Large intestine (tissue), 3 donors: ENCODE measurements around the gene CCN2. TPM values are rescaled to one million over a fixed set of nuclear protein-coding genes. Genes with fewer than 3 reads are reported as not detected.

Source experiments
- DNase-seq, 2 donors: peaks; one replicate each; pipeline versions ENCODE4 v3.0.0 to v3.0.0-alpha.2; 2013
- H3K27ac ChIP-seq: one replicate; pipeline ENCODE4 v1.5.1; 2013; ENCODE audit warnings: low read length
- H3K27me3 ChIP-seq: 2 replicates; pipeline ENCODE4 v1.6.1; 2013; ENCODE audit warnings: low read length; ENCODE audit not compliant: control insufficient read depth, insufficient read depth
- H3K36me3 ChIP-seq: 2 replicates; pipeline ENCODE4 v1.6.1; 2013; ENCODE audit warnings: low read length; ENCODE audit not compliant: control insufficient read depth, insufficient read depth
- H3K4me1 ChIP-seq: one replicate; pipeline ENCODE4 v1.6.1; 2013; ENCODE audit warnings: low read length; ENCODE audit not compliant: control insufficient read depth, insufficient read depth
- H3K4me3 ChIP-seq: one replicate; pipeline ENCODE4 v1.5.1; 2013; ENCODE audit warnings: low read length
- H3K9me3 ChIP-seq: one replicate; pipeline ENCODE4 v1.6.1; 2013; ENCODE audit warnings: mild to moderate bottlenecking, low read depth, low read length, moderate library complexity; ENCODE audit not compliant: control insufficient read depth
- WGBS: methylation state at CpG from one replicate; pipeline ENCODE4 v1.1.5; 2013; ENCODE audit warnings: low lambda C conversion rate; ENCODE audit not compliant: insufficient coverage; 5-methylcytosine and 5-hydroxymethylcytosine counted together
- polyA plus RNA-seq: library from polyadenylated mRNA; unstranded; fragments of 120-200 nt; gene quantifications from one replicate; pipeline ENCODE4 v1.2.1, GENCODE V29; 2013

The CCN2 gene
- polyA plus RNA-seq, 1 donor: 102 TPM

GRCh38 chr6:131982740-131983259 is 31.6 kb upstream of the CCN2 start:
- DNase-seq: no peak
- Histone ChIP-seq H3K27ac (no peak overlapping the region), H3K36me3 (no peaks in the 10 kb centered on the region), H3K27me3 (no peaks in the 10 kb centered on the region), H3K4me1 (peaks cover 19% of the 10 kb centered on the region), H3K4me3 (no peak overlapping the region), H3K9me3 (no peaks in the 10 kb centered on the region)
- WGBS: 92% methylated on average over 2 of the region's 2 CpGs

DNA sequence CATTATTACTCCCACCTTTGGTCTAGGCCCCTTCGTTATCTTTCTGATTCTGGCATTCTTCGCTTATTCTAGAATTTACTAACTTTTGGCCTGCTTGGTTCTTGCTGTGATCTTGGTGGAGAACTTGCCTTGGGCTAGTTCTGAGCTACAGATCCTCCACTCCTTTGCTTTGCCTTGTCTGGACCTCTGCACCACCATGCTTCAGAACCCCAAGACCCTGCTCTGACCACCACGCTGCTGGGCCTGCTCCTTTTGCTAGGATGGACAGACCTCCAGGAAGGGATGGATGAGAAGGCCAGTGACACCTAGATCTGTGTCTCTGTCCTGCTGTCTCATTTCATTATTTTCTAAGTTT is 30.4 kb upstream of the CCN2 start:
- Histone ChIP-seq H3K27ac (peak overlapping the region; percentile 47), H3K27me3 (no peaks in the 10 kb centered on the region), H3K9me3 (no peaks in the 10 kb centered on the region), H3K4me3 (no peak overlapping the region), H3K4me1 (peaks cover 19% of the 10 kb centered on the region), H3K36me3 (no peaks in the 10 kb centered on the region)
- DNase-seq: no peak
- WGBS: 92% methylated on average over 2 of the region's 3 CpGs

DNA sequence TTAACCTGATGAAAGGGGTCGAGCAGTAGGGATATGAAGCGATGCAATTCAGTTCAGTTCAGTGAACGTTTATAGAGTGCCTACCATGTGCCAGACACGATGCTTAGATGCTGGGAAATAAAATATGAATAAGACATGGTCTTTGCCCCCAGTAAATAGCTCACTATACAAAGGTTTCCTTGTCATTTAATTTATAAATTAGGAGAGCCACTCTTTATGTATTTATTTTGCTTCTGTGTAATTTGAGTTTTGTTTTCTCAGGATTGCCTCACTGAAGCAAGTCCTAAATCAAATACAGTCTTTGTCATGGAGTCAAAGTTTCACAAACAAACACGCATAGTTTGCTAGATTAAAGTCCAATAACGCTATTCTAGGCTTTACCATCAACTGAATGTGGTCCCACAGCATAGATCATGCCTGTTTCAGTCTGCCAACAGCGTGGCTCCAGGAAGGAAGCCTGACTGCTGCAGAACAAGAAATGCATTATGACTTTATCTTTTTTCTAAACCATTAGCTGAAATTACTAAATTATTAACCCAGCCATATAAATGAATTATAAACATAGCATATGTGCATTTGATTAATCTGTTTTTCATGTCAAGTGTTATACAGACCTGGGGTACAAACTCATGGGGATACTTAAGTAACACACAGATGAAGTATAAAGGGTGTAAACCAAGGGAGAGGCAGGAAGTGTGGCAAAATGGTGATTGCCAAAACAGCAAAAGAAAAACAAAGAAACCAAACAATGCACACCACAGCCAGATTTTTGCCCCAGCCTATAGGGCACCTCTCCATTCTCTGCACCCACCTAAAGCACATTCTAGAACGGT is 29.8 kb upstream of the CCN2 start:
- H3K9me3 ChIP-seq: no peaks in the 10 kb centered on the region
- no peaks in the 10 kb centered on the region for H3K36me3 ChIP-seq
- H3K4me3 ChIP-seq: no peak overlapping the region
- 40% methylated on average over 2 of the region's 8 CpGs for WGBS
- H3K27me3 ChIP-seq: no peaks in the 10 kb centered on the region
- peak; percentile 33 to 81 for DNase-seq
- H3K27ac ChIP-seq: peak overlapping the region; percentile 47
- H3K4me1 ChIP-seq: peaks cover 24% of the 10 kb centered on the region

DNA sequence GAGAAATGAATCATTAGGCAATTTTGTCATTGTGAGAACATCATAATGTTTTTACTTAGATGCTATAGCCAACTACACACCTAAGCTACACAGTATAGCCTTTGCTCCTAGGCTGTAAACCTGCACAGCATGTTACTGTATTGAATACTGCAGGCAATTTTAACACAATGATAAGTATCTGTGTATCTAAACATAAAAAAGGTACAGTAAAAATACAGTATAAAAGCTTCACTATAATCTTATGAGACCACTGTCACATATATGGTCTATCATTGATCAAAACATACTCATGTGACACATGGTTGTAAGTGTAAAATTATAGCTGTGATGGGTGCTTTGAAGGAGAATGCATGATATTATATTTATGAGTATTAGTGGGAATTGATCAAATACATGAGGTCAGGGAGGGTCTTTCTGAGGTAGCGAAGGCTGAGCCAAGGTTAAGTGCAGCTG is 29.2 kb upstream of the CCN2 start:
- Histone ChIP-seq H3K36me3 (no peaks in the 10 kb centered on the region), H3K27me3 (no peaks in the 10 kb centered on the region), H3K27ac (peak overlapping the region; percentile 25), H3K4me3 (no peak overlapping the region), H3K9me3 (no peaks in the 10 kb centered on the region), H3K4me1 (peaks cover 24% of the 10 kb centered on the region)
- peak in 1 of 2 donors; percentile 46 for DNase-seq
- WGBS: no CpG with 5 or more reads among the region's 1 CpG

GRCh38 chr6:131979515-131980337 is 28.6 kb upstream of the CCN2 start:
- Histone ChIP-seq H3K27me3 (no peaks in the 10 kb centered on the region), H3K36me3 (no peaks in the 10 kb centered on the region), H3K27ac (no peak overlapping the region), H3K4me1 (peaks cover 24% of the 10 kb centered on the region), H3K9me3 (no peaks in the 10 kb centered on the region), H3K4me3 (no peak overlapping the region)
- WGBS: 100% methylated on average over 1 of the region's 5 CpGs
- DNase-seq: no peak

- DNase-seq: no peak
- Histone ChIP-seq H3K27ac (no peak overlapping the region), H3K9me3 (no peaks in the 10 kb centered on the region), H3K36me3 (no peaks in the 10 kb centered on the region), H3K27me3 (no peaks in the 10 kb centered on the region), H3K4me3 (no peak overlapping the region), H3K4me1 (peaks cover 24% of the 10 kb centered on the region)
- no CpG with 5 or more reads among the region's 3 CpGs for WGBS
Observed at GRCh38 chr6:131978522-131978921, 27.4 kb upstream of the CCN2 start.

- 50% methylated on average over 1 of the region's 6 CpGs for WGBS
- Histone ChIP-seq H3K4me3 (no peak overlapping the region), H3K36me3 (no peaks in the 10 kb centered on the region), H3K4me1 (peaks cover 21% of the 10 kb centered on the region), H3K9me3 (no peaks in the 10 kb centered on the region), H3K27me3 (no peaks in the 10 kb centered on the region), H3K27ac (no peak overlapping the region)
- peak in 1 of 2 donors; percentile 40 for DNase-seq
Observed at GRCh38 chr6:131976545-131977061, 25.4 kb upstream of the CCN2 start.

DNA sequence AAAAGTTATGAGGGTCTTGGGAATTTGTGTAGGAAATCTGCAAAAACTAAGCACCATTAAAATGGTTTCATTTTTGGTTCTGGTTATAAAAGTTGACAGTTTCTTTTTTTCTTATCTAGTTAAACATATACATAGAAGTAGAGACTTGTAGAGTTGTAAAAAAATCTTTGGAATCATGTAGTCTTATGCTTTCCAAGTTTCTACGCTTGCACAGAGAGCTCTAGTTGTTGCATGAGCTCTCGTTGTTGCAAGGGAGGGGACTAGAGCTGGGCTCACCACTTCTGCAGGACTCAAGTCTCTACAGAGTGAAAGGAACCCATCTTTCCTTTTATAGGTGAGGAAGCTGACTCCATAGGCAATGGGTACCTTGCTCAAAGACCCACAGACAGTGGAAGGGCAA is 21.6 kb upstream of the CCN2 start:
- no peak overlapping the region for H3K27ac ChIP-seq
- no CpG with 5 or more reads among the region's 2 CpGs for WGBS
- no peaks in the 10 kb centered on the region for H3K36me3 ChIP-seq
- DNase-seq: no peak
- H3K4me1 ChIP-seq: peaks cover 5% of the 10 kb centered on the region
- no peak overlapping the region for H3K4me3 ChIP-seq
- no peaks in the 10 kb centered on the region for H3K9me3 ChIP-seq
- H3K27me3 ChIP-seq: no peaks in the 10 kb centered on the region

GRCh38 chr6:131970076-131970859 is 19.1 kb upstream of the CCN2 start:
- no peaks in the 10 kb centered on the region for H3K9me3 ChIP-seq
- no peaks in the 10 kb centered on the region for H3K4me1 ChIP-seq
- no peak overlapping the region for H3K27ac ChIP-seq
- no peak overlapping the region for H3K4me3 ChIP-seq
- H3K27me3 ChIP-seq: no peaks in the 10 kb centered on the region
- 80% methylated on average over 2 of the region's 2 CpGs for WGBS
- H3K36me3 ChIP-seq: no peaks in the 10 kb centered on the region
- DNase-seq: no peak

GRCh38 chr6:131968656-131969055 is 17.5 kb upstream of the CCN2 start:
- H3K4me3 ChIP-seq: no peak overlapping the region
- DNase-seq: no peak
- H3K9me3 ChIP-seq: no peaks in the 10 kb centered on the region
- H3K27ac ChIP-seq: no peak overlapping the region
- H3K36me3 ChIP-seq: no peaks in the 10 kb centered on the region
- no peaks in the 10 kb centered on the region for H3K4me1 ChIP-seq
- no CpG with 5 or more reads among the region's 5 CpGs for WGBS
- H3K27me3 ChIP-seq: no peaks in the 10 kb centered on the region
